Skeletal muscle satellite cell (primary cell): ENCODE data around the gene PTPN14.
A peak's percentile ranks its signal among the peaks of the same experiment; 100 is the strongest.
"Not testable (repeated sequence)": the region's sequence is repeated elsewhere in the genome, so short reads cannot be mapped to it uniquely, and the experiment has no call there.

Experiments used
- H3K27me3 ChIP-seq: 2 replicates; pipeline ENCODE4 v1.7.0; 2013; ENCODE audit warnings: low read length; ENCODE audit not compliant: control insufficient read depth, insufficient read depth
- H3K36me3 ChIP-seq: 2 replicates; pipeline ENCODE4 v1.7.0; 2013; ENCODE audit warnings: mild to moderate bottlenecking, control low read depth, low read length; ENCODE audit not compliant: insufficient read depth
- H3K4me1 ChIP-seq: 2 replicates; pipeline ENCODE4 v1.7.0; 2013; ENCODE audit warnings: low read length; ENCODE audit not compliant: control insufficient read depth, insufficient read depth
- H3K4me2 ChIP-seq: 2 replicates; pipeline ENCODE4 v1.7.0; 2013; ENCODE audit warnings: mild to moderate bottlenecking, low read length
- H3K4me3 ChIP-seq: 2 replicates; pipeline ENCODE4 v1.7.0; 2013; ENCODE audit warnings: low read length
- H3K9ac ChIP-seq: 2 replicates; pipeline ENCODE4 v1.7.0; 2013; ENCODE audit warnings: mild to moderate bottlenecking, low read depth, low read length, moderate library complexity
- H3K9me3 ChIP-seq: replicated peaks from 2 replicates; pipeline ENCODE4 v1.7.0; 2013; ENCODE audit warnings: mild to moderate bottlenecking, control low read depth, low read length

The PTPN14 gene

DNA sequence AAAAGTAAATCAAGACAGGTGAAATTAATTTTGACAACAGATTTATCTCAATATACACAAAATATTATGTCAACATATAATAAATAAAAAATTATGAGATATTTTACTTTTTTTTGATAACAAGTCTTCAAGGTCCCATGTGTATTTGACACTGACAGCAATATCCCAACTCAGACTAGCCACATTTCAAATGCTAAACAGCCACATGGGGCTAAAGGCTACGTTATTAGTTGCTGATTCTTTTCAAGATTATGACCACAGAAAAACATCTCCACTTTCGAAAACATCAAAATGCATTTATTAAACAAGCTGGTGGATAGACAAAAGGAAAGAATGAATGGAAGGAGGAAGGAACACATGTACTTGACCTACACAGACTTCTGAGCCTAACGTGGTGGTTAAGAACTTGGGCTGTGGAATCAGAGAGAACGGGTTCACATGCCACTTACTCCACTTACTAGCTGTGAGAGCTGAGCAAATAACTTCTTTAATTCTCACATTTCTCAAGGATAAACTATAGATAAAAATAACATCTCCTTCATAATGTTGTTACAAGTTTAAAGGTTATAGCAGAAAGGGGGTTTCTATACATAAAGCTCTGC, 13.4 kb downstream of the PTPN14 start:
- no peaks in the 10 kb centered on the region for H3K9me3 ChIP-seq
- H3K9ac ChIP-seq = no peak overlapping the region
- no peak overlapping the region for H3K4me3 ChIP-seq
- no peak overlapping the region for H3K4me2 ChIP-seq
- H3K27me3 ChIP-seq = no peaks in the 10 kb centered on the region
- peaks cover 7% of the 10 kb centered on the region for H3K36me3 ChIP-seq
- peaks cover 22% of the 10 kb centered on the region for H3K4me1 ChIP-seq

DNA sequence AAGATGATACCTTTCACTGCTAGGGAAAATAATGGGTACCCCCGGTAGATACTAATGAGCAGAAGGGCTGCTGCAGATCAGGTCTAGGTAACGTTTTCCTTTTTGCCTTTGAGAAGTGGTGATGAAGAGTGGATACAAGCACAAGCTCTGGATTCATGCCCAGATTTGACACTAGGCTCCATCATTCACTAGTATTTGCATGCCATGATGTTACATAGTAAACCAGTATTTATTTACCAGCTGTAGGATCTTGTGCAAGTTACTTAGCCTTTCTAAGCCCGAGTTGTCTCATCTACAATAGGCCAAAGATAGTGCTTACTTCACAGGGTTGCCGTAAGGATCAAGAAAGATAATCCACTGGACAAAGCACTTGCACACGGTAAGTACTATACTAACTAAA, 14.2 kb downstream of the PTPN14 start:
- Histone ChIP-seq H3K4me3 (no peak overlapping the region), H3K9me3 (no peaks in the 10 kb centered on the region), H3K9ac (no peak overlapping the region), H3K4me1 (peaks cover 22% of the 10 kb centered on the region), H3K4me2 (no peak overlapping the region), H3K36me3 (peaks cover 14% of the 10 kb centered on the region), H3K27me3 (no peaks in the 10 kb centered on the region)

GRCh38 chr1:214532070-214532469, 19.3 kb downstream of the PTPN14 start:
- Histone ChIP-seq H3K4me2 (no peak overlapping the region), H3K9ac (no peak overlapping the region), H3K4me3 (no peak overlapping the region), H3K9me3 (no peaks in the 10 kb centered on the region), H3K27me3 (no peaks in the 10 kb centered on the region), H3K4me1 (no peaks in the 10 kb centered on the region), H3K36me3 (peaks cover 16% of the 10 kb centered on the region)

GRCh38 chr1:214525535-214526019, 25.8 kb downstream of the PTPN14 start:
- Histone ChIP-seq H3K4me2 (peak overlapping the region; percentile 30), H3K9ac (no peak overlapping the region), H3K4me1 (peaks cover 24% of the 10 kb centered on the region), H3K27me3 (no peaks in the 10 kb centered on the region), H3K9me3 (no peaks in the 10 kb centered on the region), H3K4me3 (no peak overlapping the region), H3K36me3 (no peaks in the 10 kb centered on the region)

- H3K27me3 ChIP-seq = no peaks in the 10 kb centered on the region
- no peak overlapping the region for H3K4me3 ChIP-seq
- H3K9me3 ChIP-seq = no peaks in the 10 kb centered on the region
- H3K4me1 ChIP-seq = peaks cover 24% of the 10 kb centered on the region
- no peak overlapping the region for H3K9ac ChIP-seq
- H3K4me2 ChIP-seq = peak overlapping the region; percentile 30
- no peaks in the 10 kb centered on the region for H3K36me3 ChIP-seq
Observed at GRCh38 chr1:214524824-214525223, 26.6 kb downstream of the PTPN14 start.

GRCh38 chr1:214523124-214523824, 28.1 kb downstream of the PTPN14 start:
- Histone ChIP-seq H3K4me1 (peaks cover 37% of the 10 kb centered on the region), H3K36me3 (no peaks in the 10 kb centered on the region), H3K9ac (no peak overlapping the region)

DNA sequence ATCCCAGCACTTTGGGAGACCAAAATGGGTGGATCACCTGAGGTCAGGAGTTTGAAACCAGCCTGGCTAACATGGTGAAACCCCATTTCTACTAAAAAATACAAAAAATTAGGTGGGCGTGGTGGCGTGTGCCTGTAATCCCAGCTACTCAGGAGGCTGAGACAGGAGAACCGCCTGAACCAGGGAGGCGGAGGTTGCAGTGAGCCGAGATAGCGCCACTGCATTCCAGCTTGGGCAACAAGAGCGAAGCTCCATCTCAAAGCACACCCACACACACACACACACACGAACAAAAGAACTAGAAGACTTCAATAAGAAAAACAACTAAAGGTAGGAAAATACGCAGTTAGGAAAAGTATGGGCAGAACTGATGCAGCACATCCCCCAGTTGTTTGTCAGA, 29.9 kb downstream of the PTPN14 start:
- H3K4me3 ChIP-seq, H3K27me3 ChIP-seq, H3K9ac ChIP-seq, H3K4me2 ChIP-seq, H3K36me3 ChIP-seq, H3K9me3 ChIP-seq: not testable (repeated sequence)
- peaks cover 54% of the 10 kb centered on the region for H3K4me1 ChIP-seq

More at GRCh38 chr1:214523124-214523824, 28.1 kb downstream of the PTPN14 start:
- H3K9me3 ChIP-seq = no peaks in the 10 kb centered on the region
- H3K4me2 ChIP-seq = no peak overlapping the region
- H3K27me3 ChIP-seq = no peaks in the 10 kb centered on the region
- no peak overlapping the region for H3K4me3 ChIP-seq

DNA sequence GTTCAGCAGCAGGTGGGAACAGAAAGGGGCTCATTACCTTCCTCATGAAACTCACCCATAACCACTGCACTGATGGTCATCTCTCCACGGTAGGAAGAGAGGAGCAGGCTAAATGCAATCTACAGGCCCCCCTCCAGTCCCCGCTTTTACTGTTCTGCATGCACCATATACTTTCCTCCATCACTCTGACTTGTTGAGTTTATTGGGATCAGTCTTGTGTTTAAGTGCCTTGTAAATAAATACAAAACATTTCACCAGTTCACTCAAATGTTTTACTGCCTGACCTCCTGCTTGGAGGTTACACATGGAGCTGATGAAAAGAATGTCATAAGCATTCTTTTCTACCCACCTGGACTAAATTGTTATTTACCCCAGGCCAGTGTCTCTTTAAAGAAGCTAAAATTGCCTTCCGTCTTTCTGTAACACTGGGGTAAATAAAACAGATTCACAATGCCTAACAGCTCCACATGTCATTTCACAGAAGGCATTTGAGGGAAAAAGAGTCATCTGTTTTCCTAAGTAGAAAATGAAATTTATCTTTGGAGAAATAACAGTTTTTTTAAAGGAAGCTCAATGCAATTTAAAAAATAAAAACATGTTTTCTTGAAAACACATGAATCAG, 30.7 kb downstream of the PTPN14 start:
- H3K27me3 ChIP-seq = no peaks in the 10 kb centered on the region
- H3K4me1 ChIP-seq = peaks cover 54% of the 10 kb centered on the region
- no peak overlapping the region for H3K9ac ChIP-seq
- H3K36me3 ChIP-seq = no peaks in the 10 kb centered on the region
- H3K4me2 ChIP-seq = no peak overlapping the region
- no peaks in the 10 kb centered on the region for H3K9me3 ChIP-seq
- no peak overlapping the region for H3K4me3 ChIP-seq

- Histone ChIP-seq H3K4me2 (peak overlapping the region; percentile 44), H3K4me1 (peaks cover 58% of the 10 kb centered on the region), H3K36me3 (no peaks in the 10 kb centered on the region)
Observed at GRCh38 chr1:214518361-214518760, 33.0 kb downstream of the PTPN14 start.

DNA sequence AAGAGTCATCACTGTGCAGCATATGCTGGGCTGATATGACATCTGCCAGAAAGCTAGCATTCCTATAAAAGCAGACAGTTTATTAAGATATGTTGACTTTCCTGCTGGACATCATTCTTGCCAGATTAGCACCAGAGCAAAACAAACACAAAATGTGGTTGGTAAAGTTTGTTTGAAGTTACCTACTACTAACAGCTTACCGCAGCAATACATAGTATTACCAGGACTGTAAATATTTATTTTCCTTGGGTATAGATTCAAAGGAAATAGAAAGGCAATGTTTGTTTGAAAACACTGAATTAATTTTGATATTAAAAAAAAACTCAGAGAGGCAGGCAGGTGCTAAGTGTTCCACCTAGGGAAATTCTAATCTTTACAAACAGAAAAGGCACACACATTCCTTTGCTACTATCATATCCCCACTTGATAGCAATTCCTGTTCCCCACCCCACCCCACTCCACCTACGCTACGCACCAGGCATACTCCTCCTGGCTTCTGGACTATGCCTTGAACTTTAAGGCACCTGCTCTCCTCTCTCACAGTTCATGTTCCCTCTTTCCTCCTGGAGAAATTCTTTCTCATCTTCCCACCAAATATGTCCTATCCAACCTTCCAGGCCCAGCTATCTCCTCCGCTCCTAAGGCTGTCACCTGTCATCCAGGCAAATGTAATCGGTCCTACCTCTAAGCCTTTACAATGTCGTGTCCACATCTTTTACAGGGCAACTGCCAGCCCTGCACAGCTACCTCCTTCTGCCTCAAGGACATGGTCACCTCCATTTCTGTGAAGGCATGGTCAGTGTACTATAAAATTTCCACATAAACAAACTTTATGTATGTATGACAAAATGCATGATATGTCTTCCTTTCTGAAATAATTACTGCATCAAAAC, 34.7 kb downstream of the PTPN14 start:
- no peaks in the 10 kb centered on the region for H3K9me3 ChIP-seq
- H3K36me3 ChIP-seq = no peaks in the 10 kb centered on the region
- H3K9ac ChIP-seq = no peak overlapping the region
- no peak overlapping the region for H3K4me3 ChIP-seq
- H3K27me3 ChIP-seq = no peaks in the 10 kb centered on the region
- H3K4me1 ChIP-seq = peaks cover 58% of the 10 kb centered on the region
- H3K4me2 ChIP-seq = no peak overlapping the region

More at GRCh38 chr1:214518361-214518760, 33.0 kb downstream of the PTPN14 start:
- Histone ChIP-seq H3K4me3 (no peak overlapping the region), H3K9me3 (no peaks in the 10 kb centered on the region), H3K9ac (no peak overlapping the region), H3K27me3 (no peaks in the 10 kb centered on the region)
